Measurements from ENCODE around the gene NTRK2.

- no peak for TF ChIP-seq CTCF (IDR thresholded peaks at IDR 0.05; ENCODE audit: low read depth, low read length, poor library complexity, severe bottlenecking)
- no peak for TF ChIP-seq EZH2phosphoT487 (IDR thresholded peaks at IDR 0.05; ENCODE audit: borderline replicate concordance, low read length)
Measured at GRCh38 chr9:84983749-84984148, 314.2 kb downstream of the NTRK2 start.
